WI38 (cell line): ENCODE results near the gene PAX3.
A peak's percentile ranks its signal among the peaks of the same experiment; 100 is the strongest.

ENCODE experiments used
- H3K4me3 ChIP-seq: 2 replicates; pipeline ENCODE4 v1.5.1; 2011; ENCODE audit warnings: low read depth, mild to moderate bottlenecking, control low read depth, low read length
- CTCF ChIP-seq: IDR thresholded peaks from 2 replicates; pipeline ENCODE4 v1.5.1; 2012; ENCODE audit warnings: low read depth, mild to moderate bottlenecking, control low read depth, low read length

The PAX3 gene

DNA sequence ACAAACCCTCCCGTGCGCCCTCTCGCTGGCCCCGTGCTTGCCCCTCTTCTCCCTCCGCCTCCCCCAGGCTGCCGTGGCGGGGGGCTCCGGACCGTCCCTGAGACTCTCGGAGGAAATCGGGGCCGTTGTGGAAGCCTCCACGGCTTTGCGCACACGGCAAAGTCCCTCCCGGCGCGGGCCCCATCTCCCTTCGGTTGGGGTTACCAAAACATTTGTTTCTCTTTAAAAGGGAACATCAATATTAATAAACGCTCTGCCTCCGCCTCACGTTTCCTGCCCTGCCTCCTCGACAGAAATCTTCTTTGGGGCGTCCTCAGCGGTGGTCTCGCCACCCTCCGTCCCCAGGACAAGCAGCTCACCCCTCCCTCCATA is 3.8 kb downstream of the PAX3 start:
- H3K4me3 ChIP-seq = peak overlapping the region; percentile 51
- no peak for TF ChIP-seq CTCF

- no peak for TF ChIP-seq CTCF
- H3K4me3 ChIP-seq = no peak overlapping the region
These were observed 4.9 kb downstream of the PAX3 start for GRCh38 chr2:222293660-222294630.

DNA sequence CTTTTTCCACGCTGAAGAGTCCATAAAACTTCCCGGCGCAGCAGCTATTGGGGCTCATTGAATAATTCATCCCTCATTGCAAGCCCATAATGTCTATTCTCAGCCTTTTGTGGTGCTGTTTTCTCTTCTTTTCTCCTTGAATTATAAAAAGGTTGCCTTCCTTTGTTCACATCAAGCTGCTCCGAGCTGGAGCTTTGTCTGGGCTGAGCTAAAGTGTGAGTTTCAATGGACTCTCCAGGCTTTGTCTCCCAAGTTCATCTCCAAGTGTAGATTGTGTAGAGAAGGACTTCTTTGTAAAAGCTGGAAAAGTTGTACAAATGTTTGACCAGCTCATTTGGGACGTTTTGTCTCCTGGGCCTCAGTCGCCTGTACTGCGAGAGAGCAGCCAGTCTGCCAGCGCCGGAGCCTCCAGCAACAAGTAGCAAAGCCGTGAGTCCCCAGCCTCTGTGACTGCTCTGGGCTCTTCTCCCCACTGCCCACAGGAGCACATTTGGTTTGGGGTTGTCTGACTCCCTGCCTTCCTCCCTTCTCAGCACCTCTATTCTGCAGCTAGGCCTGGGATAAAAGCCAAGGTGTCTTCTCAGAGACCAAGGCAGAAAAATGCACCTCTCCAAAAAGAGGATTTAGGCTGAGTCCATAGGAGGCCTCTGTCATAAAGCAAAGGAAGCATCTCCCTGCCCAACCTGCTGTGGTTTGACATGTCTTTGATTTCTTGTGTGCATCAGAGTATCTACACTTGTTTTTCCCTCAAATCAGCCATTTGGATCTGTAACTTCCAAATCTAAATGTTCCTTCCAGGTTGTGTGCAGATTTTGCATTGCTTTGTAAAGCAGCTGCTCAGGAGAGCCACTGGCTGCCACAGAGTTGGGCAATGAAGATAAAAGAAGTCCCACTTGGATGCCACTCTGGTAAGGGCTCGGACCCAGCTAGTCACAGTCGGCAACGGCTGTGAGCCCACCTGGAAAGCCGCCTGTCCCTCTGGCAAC is 6.4 kb downstream of the PAX3 start:
- TF ChIP-seq CTCF = no peak
- no peak overlapping the region for H3K4me3 ChIP-seq

GRCh38 chr2:222291485-222291841 is 7.3 kb downstream of the PAX3 start:
- no peak overlapping the region for H3K4me3 ChIP-seq

DNA sequence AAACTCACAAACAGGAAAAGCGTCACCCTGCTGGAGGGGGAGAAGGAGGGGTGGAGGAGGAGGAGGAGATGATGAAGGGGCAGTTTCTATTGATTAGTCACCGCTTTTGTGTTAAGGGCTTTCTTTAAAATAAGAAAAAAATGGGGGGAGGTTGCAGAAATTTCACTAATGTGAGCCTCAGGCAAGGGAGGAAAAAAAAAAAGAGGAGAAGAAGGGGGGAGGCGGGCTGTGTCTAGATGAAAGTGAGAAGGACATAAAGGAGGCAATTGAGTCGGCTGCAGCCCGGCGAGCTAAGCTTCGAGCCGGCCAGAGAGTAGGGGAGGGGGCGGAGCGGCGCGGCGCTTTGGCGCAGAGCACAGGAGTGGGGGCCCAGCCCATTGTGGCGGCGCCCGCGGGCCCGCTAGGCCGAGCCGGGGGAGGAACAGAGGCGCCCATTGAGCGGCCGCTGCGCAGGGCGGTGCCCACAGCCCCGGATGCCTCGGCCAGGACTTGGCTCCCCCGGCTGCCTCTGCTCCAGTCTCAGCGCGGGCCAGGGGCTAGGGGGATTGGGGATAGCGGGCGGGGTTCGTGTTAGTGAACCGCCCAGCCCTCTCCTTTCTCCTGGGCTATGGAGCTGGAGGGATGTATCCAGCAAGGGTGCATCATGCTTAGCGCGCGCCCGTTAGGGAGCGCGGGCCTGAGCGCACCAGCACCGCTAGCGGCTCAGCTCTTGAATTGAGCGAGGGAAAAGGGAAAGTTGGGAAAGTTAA is 7.9 kb downstream of the PAX3 start:
- peak overlapping the region; percentile 15; the same call in 1 of the 2 replicates for H3K4me3 ChIP-seq
- TF ChIP-seq CTCF = no peak

More at GRCh38 chr2:222291485-222291841, 7.3 kb downstream of the PAX3 start:
- no peak for TF ChIP-seq CTCF

- no peak overlapping the region for H3K4me3 ChIP-seq
- no peak for TF ChIP-seq CTCF
These were observed 8.4 kb downstream of the PAX3 start for GRCh38 chr2:222290401-222290735.
